ENCODE data around the gene PXN.

Gene PXN

GRCh38 chr12:120228041-120228290 is 37.6 kb downstream of the PXN start:
- Histone ChIP-seq H3K4me3 (replicated peaks; ENCODE audit: insufficient read depth, low read length) (no peak overlapping the region), H3K27me3 (ENCODE audit: insufficient read depth, poor library complexity, severe bottlenecking) (peaks cover 12% of the 10 kb centered on the region), H3K27ac (replicated peaks) (no peak overlapping the region)
- TF ChIP-seq, protein P1, sequence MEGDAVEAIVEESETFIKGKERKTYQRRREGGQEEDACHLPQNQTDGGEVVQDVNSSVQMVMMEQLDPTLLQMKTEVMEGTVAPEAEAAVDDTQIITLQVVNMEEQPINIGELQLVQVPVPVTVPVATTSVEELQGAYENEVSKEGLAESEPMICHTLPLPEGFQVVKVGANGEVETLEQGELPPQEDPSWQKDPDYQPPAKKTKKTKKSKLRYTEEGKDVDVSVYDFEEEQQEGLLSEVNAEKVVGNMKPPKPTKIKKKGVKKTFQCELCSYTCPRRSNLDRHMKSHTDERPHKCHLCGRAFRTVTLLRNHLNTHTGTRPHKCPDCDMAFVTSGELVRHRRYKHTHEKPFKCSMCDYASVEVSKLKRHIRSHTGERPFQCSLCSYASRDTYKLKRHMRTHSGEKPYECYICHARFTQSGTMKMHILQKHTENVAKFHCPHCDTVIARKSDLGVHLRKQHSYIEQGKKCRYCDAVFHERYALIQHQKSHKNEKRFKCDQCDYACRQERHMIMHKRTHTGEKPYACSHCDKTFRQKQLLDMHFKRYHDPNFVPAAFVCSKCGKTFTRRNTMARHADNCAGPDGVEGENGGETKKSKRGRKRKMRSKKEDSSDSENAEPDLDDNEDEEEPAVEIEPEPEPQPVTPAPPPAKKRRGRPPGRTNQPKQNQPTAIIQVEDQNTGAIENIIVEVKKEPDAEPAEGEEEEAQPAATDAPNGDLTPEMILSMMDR (IDR thresholded peaks at IDR 0.05; ENCODE audit: insufficient read depth, low read length) = no peak
- no peak for TF ChIP-seq POLR2AphosphoS5 (IDR thresholded peaks at IDR 0.05; ENCODE audit: low read depth)
- no peak for TF ChIP-seq REST (IDR thresholded peaks at IDR 0.05; ENCODE audit: insufficient replicate concordance, low read depth)
- TF ChIP-seq SPI1 (IDR thresholded peaks at IDR 0.05; ENCODE audit: borderline replicate concordance, low read depth) = no peak
- TF ChIP-seq GABPA (IDR thresholded peaks at IDR 0.05; ENCODE audit: low read depth) = no peak
- no peak for DNase-seq (ENCODE audit: low read depth in 1 of 2, low spot score in 1 of 2)

DNA sequence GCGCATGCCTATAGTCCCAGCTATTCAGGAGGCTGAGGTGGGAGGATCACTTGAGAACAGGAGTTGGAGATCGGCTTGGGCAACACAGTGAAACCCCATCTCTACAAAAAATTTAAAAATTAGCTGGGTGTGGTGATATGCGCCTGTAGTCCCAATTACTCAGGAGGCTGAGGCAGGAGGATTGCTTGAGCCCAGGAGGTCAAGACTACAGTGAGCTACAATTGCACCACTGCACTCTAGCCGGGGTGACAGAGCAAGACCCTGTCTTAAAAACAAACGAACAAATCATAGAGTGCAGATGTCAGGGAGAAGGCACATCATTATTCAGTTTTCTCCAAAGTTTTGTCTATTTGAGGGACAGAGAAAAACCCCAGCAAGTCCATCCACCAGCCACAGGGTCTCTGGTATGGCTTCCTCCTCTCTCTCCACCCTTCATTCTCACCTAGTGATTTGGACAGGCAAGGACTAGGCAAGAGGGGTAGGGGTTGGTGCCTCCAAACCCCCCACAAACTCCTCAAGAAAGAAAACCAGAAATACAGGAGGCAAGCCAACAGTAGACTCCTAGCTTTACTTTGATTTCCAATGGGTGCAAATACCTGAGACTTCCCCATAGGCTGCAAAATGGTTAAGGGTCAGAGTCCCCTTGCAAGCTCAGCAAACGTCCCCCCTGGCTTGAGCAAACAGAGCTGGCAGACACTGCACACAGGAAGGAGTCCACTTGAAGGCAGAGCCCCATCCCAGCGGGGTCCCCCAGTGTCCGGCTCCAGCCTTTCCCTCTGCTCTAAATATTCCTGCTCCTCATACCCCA is 38.1 kb downstream of the PXN start:
- TF ChIP-seq GABPA (IDR thresholded peaks at IDR 0.05; ENCODE audit: low read depth) = no peak
- no peak for TF ChIP-seq REST (IDR thresholded peaks at IDR 0.05; ENCODE audit: insufficient replicate concordance, low read depth)
- TF ChIP-seq, protein P1 (IDR thresholded peaks at IDR 0.05; ENCODE audit: insufficient read depth, low read length) = no peak
- TF ChIP-seq SPI1 (IDR thresholded peaks at IDR 0.05; ENCODE audit: borderline replicate concordance, low read depth) = no peak
- no peak for TF ChIP-seq POLR2AphosphoS5 (IDR thresholded peaks at IDR 0.05; ENCODE audit: low read depth)
- DNase-seq (ENCODE audit: low read depth in 1 of 2, low spot score in 1 of 2) = no peak
- Histone ChIP-seq H3K27me3 (ENCODE audit: insufficient read depth, poor library complexity, severe bottlenecking) (peaks cover 16% of the 10 kb centered on the region), H3K27ac (replicated peaks) (no peak overlapping the region), H3K4me3 (replicated peaks; ENCODE audit: insufficient read depth, low read length) (no peak overlapping the region)

GRCh38 chr12:120225852-120226640 is 39.5 kb downstream of the PXN start:
- Histone ChIP-seq H3K27ac (replicated peaks) (no peak overlapping the region), H3K4me3 (replicated peaks; ENCODE audit: insufficient read depth, low read length) (no peak overlapping the region)
- DNase-seq (ENCODE audit: low read depth in 1 of 2, low spot score in 1 of 2) = peak in 1 of 2 experiments; percentile 60

More at GRCh38 chr12:120225852-120226640, 39.5 kb downstream of the PXN start:
- H3K27me3 ChIP-seq (ENCODE audit: insufficient read depth, poor library complexity, severe bottlenecking) = peaks cover 16% of the 10 kb centered on the region
- TF ChIP-seq SPI1 (IDR thresholded peaks at IDR 0.05; ENCODE audit: borderline replicate concordance, low read depth) (no peak), GABPA (IDR thresholded peaks at IDR 0.05; ENCODE audit: low read depth) (no peak), POLR2AphosphoS5 (IDR thresholded peaks at IDR 0.05; ENCODE audit: low read depth) (no peak), REST (IDR thresholded peaks at IDR 0.05; ENCODE audit: insufficient replicate concordance, low read depth) (no peak)
- TF ChIP-seq, protein P1 (IDR thresholded peaks at IDR 0.05; ENCODE audit: insufficient read depth, low read length) = no peak
